ENCODE measurements around the gene KCNA1. TPM values are rescaled to one million over a fixed set of nuclear protein-coding genes. Genes with fewer than 3 reads are reported as not detected.

The KCNA1 gene
- polyA plus RNA-seq, 1 donor from 2014 or later: 14.7 TPM

- TF ChIP-seq EZH2 (IDR thresholded peaks at IDR 0.05; ENCODE audit: borderline replicate concordance, insufficient read depth, low read length, poor library complexity, severe bottlenecking): no peak
Measured at GRCh38 chr12:4960030-4960429, 50.3 kb downstream of the KCNA1 start (continued).

- no peaks in the 10 kb centered on the region for H3K36me3 ChIP-seq (ENCODE audit: insufficient read depth, low read length)
- no peaks in the 10 kb centered on the region for H3K79me2 ChIP-seq (replicated peaks; ENCODE audit: insufficient read depth, low read length)
- no peaks in the 10 kb centered on the region for H3K9me3 ChIP-seq (ENCODE audit: low read length)
- peak overlapping the region; percentile 55 for H3K9ac ChIP-seq (ENCODE audit: low read length)
- H3F3A ChIP-seq (ENCODE audit: insufficient read depth, low read length, poor library complexity, severe bottlenecking): no peaks in the 10 kb centered on the region
- no peaks in the 10 kb centered on the region for H3K9me2 ChIP-seq (ENCODE audit: insufficient read depth, low read length)
- no peak for TF ChIP-seq REST (IDR thresholded peaks at IDR 0.05; ENCODE audit: borderline replicate concordance)
- H3K4me2 ChIP-seq (ENCODE audit: low read length): no peak overlapping the region
- no peak overlapping the region for H2AFZ ChIP-seq (ENCODE audit: low read depth, low read length)
- no peaks in the 10 kb centered on the region for H3K27me3 ChIP-seq (ENCODE audit: insufficient read depth, low read depth, low read length)
- H3K4me3 ChIP-seq (ENCODE audit: low read length): no peak overlapping the region
- H3K27ac ChIP-seq (ENCODE audit: low read length): peak overlapping the region; percentile 85
- no peaks in the 10 kb centered on the region for H4K20me1 ChIP-seq (ENCODE audit: insufficient read depth)
Measured at GRCh38 chr12:4960547-4960946, 50.8 kb downstream of the KCNA1 start.

- H3K27ac ChIP-seq (ENCODE audit: low read length): peak overlapping the region; percentile 85
Measured at GRCh38 chr12:4961311-4961710, 51.6 kb downstream of the KCNA1 start.

More at GRCh38 chr12:4961311-4961710, 51.6 kb downstream of the KCNA1 start:
- Histone ChIP-seq H3K36me3 (ENCODE audit: insufficient read depth, low read length) (no peaks in the 10 kb centered on the region), H3K4me2 (ENCODE audit: low read length) (no peak overlapping the region), H3K9me2 (ENCODE audit: insufficient read depth, low read length) (no peaks in the 10 kb centered on the region), H3K9me3 (ENCODE audit: low read length) (no peaks in the 10 kb centered on the region), H3K79me2 (replicated peaks; ENCODE audit: insufficient read depth, low read length) (no peaks in the 10 kb centered on the region), H3K9ac (ENCODE audit: low read length) (peak overlapping the region; percentile 55), H3F3A (ENCODE audit: insufficient read depth, low read length, poor library complexity, severe bottlenecking) (no peaks in the 10 kb centered on the region), H3K4me3 (ENCODE audit: low read length) (no peak overlapping the region), H3K27me3 (ENCODE audit: insufficient read depth, low read depth, low read length) (no peaks in the 10 kb centered on the region), H4K20me1 (ENCODE audit: insufficient read depth) (no peaks in the 10 kb centered on the region), H2AFZ (ENCODE audit: low read depth, low read length) (no peak overlapping the region)
- no peak for TF ChIP-seq POLR2AphosphoS5 (IDR thresholded peaks at IDR 0.05)
- TF ChIP-seq RAD21 (conservative IDR thresholded peaks at IDR 0.05): no peak
- no peak for TF ChIP-seq REST (IDR thresholded peaks at IDR 0.05; ENCODE audit: borderline replicate concordance)
- no peak for TF ChIP-seq CTCF (IDR thresholded peaks at IDR 0.05; ENCODE audit: poor library complexity, severe bottlenecking)
- no peak for TF ChIP-seq TAF1 (IDR thresholded peaks at IDR 0.05; ENCODE audit: low read depth)
- no peak for TF ChIP-seq MXI1 (conservative IDR thresholded peaks at IDR 0.05; ENCODE audit: poor library complexity, severe bottlenecking)
- TF ChIP-seq EP300 (conservative IDR thresholded peaks at IDR 0.05; ENCODE audit: poor library complexity, severe bottlenecking): no peak
- TF ChIP-seq SMC3 (conservative IDR thresholded peaks at IDR 0.05; ENCODE audit: poor library complexity): no peak
- TF ChIP-seq EZH2 (IDR thresholded peaks at IDR 0.05; ENCODE audit: borderline replicate concordance, insufficient read depth, low read length, poor library complexity, severe bottlenecking): no peak
